Upper lobe of left lung (tissue), 6 donors: ENCODE results near the gene CMTM7. TPM values are rescaled to one million over a fixed set of nuclear protein-coding genes. Genes with fewer than 3 reads are reported as not detected.

ENCODE experiments used
- ATAC-seq, 2 donors: fragments of 200-7000 bp; cut with Tn5 transposase; one replicate each; pipeline ENCODE4 v1.9.1; 2022; ENCODE audit warnings: mild to moderate bottlenecking in 2 of 2, moderate library complexity in 2 of 2; ENCODE audit not compliant: low FRiP score in 2 of 2
- DNase-seq, 2 donors: peaks; one replicate each; pipeline ENCODE4 v3.0.0-alpha.2; 2019 to 2020
- H3K27ac ChIP-seq, 4 donors: fragments of 200-600 bp; sonication (generic); one replicate each; pipeline ENCODE4 v1.5.1; 2016 to 2019
- H3K27me3 ChIP-seq, 4 donors: fragments of 200-600 bp; sonication (generic); one replicate each; pipeline ENCODE4 v1.5.1; 2017 to 2019
- H3K36me3 ChIP-seq, 4 donors: fragments of 200-600 bp; sonication (generic); one replicate each; pipeline ENCODE4 v1.5.1; 2016 to 2019
- H3K4me1 ChIP-seq, 4 donors: fragments of 200-600 bp; sonication (generic); one replicate each; pipeline ENCODE4 v1.5.1; 2018 to 2019
- H3K4me3 ChIP-seq, 4 donors: fragments of 200-600 bp; sonication (generic); one replicate each; pipeline ENCODE4 v1.5.1; 2017 to 2019; ENCODE audit warnings: mild to moderate bottlenecking in 2 of 4, moderate library complexity in 1 of 4
- H3K9me3 ChIP-seq, 4 donors: fragments of 200-600 bp; sonication (generic); one replicate each; pipeline ENCODE4 v1.5.1; 2018 to 2019
- CTCF ChIP-seq, 6 experiments: fragments of 450-650 bp in 4 of 6; fragments of 200-600 bp in 2 of 6; sonication (generic) in 2 of 6; IDR thresholded peaks; one replicate each; pipeline ENCODE4 v1.5.1; 2016 to 2019; ENCODE audit warnings: antibody characterized with exemption in 6 of 6
- EP300 ChIP-seq, 4 donors: sonication (generic); formaldehyde crosslinking; IDR thresholded peaks; one replicate each; pipeline ENCODE4 v1.5.1; 2017; ENCODE audit warnings: antibody characterized with exemption in 4 of 4, control low read depth in 2 of 4
- POLR2A ChIP-seq, 4 donors: fragments of 450-650 bp; IDR thresholded peaks; one replicate each; pipeline ENCODE4 v1.5.1; 2016 to 2017; ENCODE audit warnings: antibody characterized with exemption in 4 of 4, mild to moderate bottlenecking in 2 of 4
- POLR2AphosphoS5 ChIP-seq, 2 donors: sonication (generic); formaldehyde crosslinking; IDR thresholded peaks; one replicate each; pipeline ENCODE4 v1.5.1; 2017; ENCODE audit warnings: antibody characterized with exemption in 2 of 2
- WGBS, 2 donors: methylation state at CpG; one replicate each; pipeline ENCODE4 v1.1.5; 2017 to 2018; 5-methylcytosine and 5-hydroxymethylcytosine counted together
- total RNA-seq, 6 donors: library from RNA; depleted of rRNA in 4 of 6; stranded (reverse); fragments of >200 nt in 4 of 6; gene quantifications; one replicate each; pipeline versions ENCODE4 v1.1.0 to v1.2.1, GENCODE V29; 2016 to 2021
- donor health status: DM: no; HTN: no; CAD: no; lungs with moderate emphysema.
- donor health status: DM: no; HTN: yes; CAD: no; lungs with severe emphysema.

Gene CMTM7
- total RNA-seq, 6 donors from 2014 or later, result 39.4 to 103 (median 49.7) TPM

GRCh38 chr3:32447865-32448400 lies 56.3 kb downstream of the CMTM7 start:
- Histone ChIP-seq H3K27me3 (no peaks in the 10 kb centered on the region), H3K9me3 (no peaks in the 10 kb centered on the region), H3K4me3 (no peak overlapping the region), H3K4me1 (peaks cover 5 to 16% (median 10%) of the 10 kb centered on the region in 4 donors), H3K36me3 (peaks cover 4 to 14% (median 9%) of the 10 kb centered on the region in 4 donors), H3K27ac (no peak overlapping the region)
- no peak for TF ChIP-seq EP300 (IDR thresholded peaks at IDR 0.05)
- TF ChIP-seq POLR2A (IDR thresholded peaks at IDR 0.05), result no peak
- no peak for TF ChIP-seq CTCF (IDR thresholded peaks at IDR 0.05)
- TF ChIP-seq POLR2AphosphoS5 (IDR thresholded peaks at IDR 0.05), result no peak
- DNase-seq, result peak in 1 of 2 donors; percentile 6
- ATAC-seq, result no peak
- 73 to 76% methylated on average over 1 of the region's 1 CpG for WGBS, 2 donors

GRCh38 chr3:32448686-32449474 lies 57.2 kb downstream of the CMTM7 start:
- Histone ChIP-seq H3K36me3 (peaks cover 4 to 15% (median 9%) of the 10 kb centered on the region in 4 donors), H3K4me3 (no peak overlapping the region), H3K27ac (peak overlapping the region in 3 of 4 donors; percentile 14 to 56 (median 31)), H3K9me3 (no peaks in the 10 kb centered on the region), H3K27me3 (no peaks in the 10 kb centered on the region), H3K4me1 (peaks cover 5 to 16% (median 10%) of the 10 kb centered on the region in 4 donors)
- WGBS, 2 donors, result 63 to 64% methylated on average over 14 of the region's 14 CpGs
- DNase-seq (peak in 1 of 2 donors; percentile 60), ATAC-seq (peak; percentile 59 to 78)
- TF ChIP-seq POLR2A (IDR thresholded peaks at IDR 0.05) (no peak), CTCF (IDR thresholded peaks at IDR 0.05) (no peak), EP300 (IDR thresholded peaks at IDR 0.05) (no peak), POLR2AphosphoS5 (IDR thresholded peaks at IDR 0.05) (no peak)

- 96 to 100% methylated on average over 3 of the region's 3 CpGs for WGBS, 2 donors
- ATAC-seq (no peak), DNase-seq (peak in 1 of 2 donors; percentile 8)
- peaks cover 5 to 16% (median 10%) of the 10 kb centered on the region in 4 donors for H3K4me1 ChIP-seq
- TF ChIP-seq EP300 (IDR thresholded peaks at IDR 0.05) (no peak), POLR2AphosphoS5 (IDR thresholded peaks at IDR 0.05) (no peak), POLR2A (IDR thresholded peaks at IDR 0.05) (no peak), CTCF (IDR thresholded peaks at IDR 0.05) (no peak)
- H3K27me3 ChIP-seq, result no peaks in the 10 kb centered on the region
- H3K36me3 ChIP-seq, result peaks cover 4 to 23% (median 12%) of the 10 kb centered on the region in 4 donors
- H3K9me3 ChIP-seq, result no peaks in the 10 kb centered on the region
- peak overlapping the region in 3 of 4 donors; percentile 14 to 56 (median 31) for H3K27ac ChIP-seq
- no peak overlapping the region for H3K4me3 ChIP-seq
Observed at GRCh38 chr3:32449691-32450090, 58.0 kb downstream of the CMTM7 start.

GRCh38 chr3:32450426-32450825 lies 58.8 kb downstream of the CMTM7 start:
- TF ChIP-seq EP300 (IDR thresholded peaks at IDR 0.05) (no peak), POLR2AphosphoS5 (IDR thresholded peaks at IDR 0.05) (no peak), CTCF (IDR thresholded peaks at IDR 0.05) (no peak), POLR2A (IDR thresholded peaks at IDR 0.05) (no peak)
- DNase-seq (peak in 1 of 2 donors; percentile 0), ATAC-seq (no peak)
- Histone ChIP-seq H3K27ac (no peak overlapping the region), H3K27me3 (no peaks in the 10 kb centered on the region), H3K36me3 (peaks cover 4 to 28% (median 14%) of the 10 kb centered on the region in 4 donors), H3K4me3 (no peak overlapping the region), H3K9me3 (no peaks in the 10 kb centered on the region), H3K4me1 (peaks cover 5 to 16% (median 10%) of the 10 kb centered on the region in 4 donors)
- WGBS, 2 donors, result 95 to 100% methylated on average over 2 of the region's 2 CpGs
